ENCODE data around the gene UNC13D. TPM values are rescaled to one million over a fixed set of nuclear protein-coding genes. Genes with fewer than 3 reads are reported as not detected.
"Not testable (repeated sequence)": the region's sequence is repeated elsewhere in the genome, so short reads cannot be mapped to it uniquely, and the experiment has no call there.

UNC13D gene
- total RNA-seq (2014; rRNA removed; shearing (Covaris generic)), result 0.78 TPM in 1 of 2 replicates, not detected in the other

GRCh38 chr17:75843577-75844529 is at the start of gene UNC13D:
Gene UNC13D, minus strand, starts transcription at chr17:75844404. Its CDS starts 67 bp downstream, at chr17:75844337.
- DNase-seq (ENCODE audit: low read depth), result no peak

- DNase-seq (ENCODE audit: low read depth), result no peak
Measured at GRCh38 chr17:75893305-75894048, 49.3 kb upstream of the UNC13D start.

- DNase-seq (ENCODE audit: low read depth), result no peak
Measured at GRCh38 chr17:75892556-75893224, 48.5 kb upstream of the UNC13D start.

- no peak for DNase-seq (ENCODE audit: low read depth)
Measured at GRCh38 chr17:75891605-75892555, 47.7 kb upstream of the UNC13D start.

- DNase-seq (ENCODE audit: low read depth), result no peak
Measured at GRCh38 chr17:75891022-75891604, 46.9 kb upstream of the UNC13D start.

- no peak for DNase-seq (ENCODE audit: low read depth)
Measured at GRCh38 chr17:75889454-75889853, 45.2 kb upstream of the UNC13D start.

GRCh38 chr17:75888484-75888883 is 44.3 kb upstream of the UNC13D start:
- no peak for DNase-seq (ENCODE audit: low read depth)

- not testable (repeated sequence) for DNase-seq (ENCODE audit: low read depth)
Measured at GRCh38 chr17:75885860-75886259, 41.7 kb upstream of the UNC13D start.

- DNase-seq (ENCODE audit: low read depth), result no peak
Measured at GRCh38 chr17:75885431-75885830, 41.2 kb upstream of the UNC13D start.

- DNase-seq (ENCODE audit: low read depth), result no peak
Measured at GRCh38 chr17:75881678-75882454, 37.7 kb upstream of the UNC13D start.

- DNase-seq (ENCODE audit: low read depth), result no peak
Measured at GRCh38 chr17:75880266-75880665, 36.1 kb upstream of the UNC13D start.

GRCh38 chr17:75878174-75878998 is 34.2 kb upstream of the UNC13D start, which contains the start of gene TRIM47:
Gene TRIM47, minus strand, starts transcription at chr17:75878581. Its CDS starts 33 bp downstream, at chr17:75878548.
- peak; percentile 66 for DNase-seq (ENCODE audit: low read depth)

- DNase-seq (ENCODE audit: low read depth), result peak; percentile 68
Measured at GRCh38 chr17:75877752-75878173, 33.6 kb upstream of the UNC13D start.

GRCh38 chr17:75876938-75877751 is 32.9 kb upstream of the UNC13D start:
- DNase-seq (ENCODE audit: low read depth), result peak; percentile 95

GRCh38 chr17:75876190-75876937 is 32.2 kb upstream of the UNC13D start:
- no peak for DNase-seq (ENCODE audit: low read depth)

GRCh38 chr17:75875940-75876189 is 31.7 kb upstream of the UNC13D start:
- DNase-seq (ENCODE audit: low read depth), result no peak

Data from RPMI7951 (cell line).